HG02981 (cell line): ENCODE measurements around the gene EPN2.

Experiments
- ATAC-seq: cut with Tn5 transposase; IDR thresholded peaks from one replicate; pipeline ENCODE4 v1.9.1; 2021; ENCODE audit warnings: mild to moderate bottlenecking, moderate library complexity; ENCODE audit not compliant: unreplicated experiment

Gene EPN2

GRCh38 chr17:19378416-19379360 is 141.5 kb downstream of the EPN2 start, which contains the start of gene MAPK7:
MAPK7 (plus strand) TSS chr17:19378498; CDS start chr17:19378901, 403 bp downstream.
- ATAC-seq: no peak

GRCh38 chr17:19379361-19380065 is 142.3 kb downstream of the EPN2 start:
- ATAC-seq: no peak

DNA sequence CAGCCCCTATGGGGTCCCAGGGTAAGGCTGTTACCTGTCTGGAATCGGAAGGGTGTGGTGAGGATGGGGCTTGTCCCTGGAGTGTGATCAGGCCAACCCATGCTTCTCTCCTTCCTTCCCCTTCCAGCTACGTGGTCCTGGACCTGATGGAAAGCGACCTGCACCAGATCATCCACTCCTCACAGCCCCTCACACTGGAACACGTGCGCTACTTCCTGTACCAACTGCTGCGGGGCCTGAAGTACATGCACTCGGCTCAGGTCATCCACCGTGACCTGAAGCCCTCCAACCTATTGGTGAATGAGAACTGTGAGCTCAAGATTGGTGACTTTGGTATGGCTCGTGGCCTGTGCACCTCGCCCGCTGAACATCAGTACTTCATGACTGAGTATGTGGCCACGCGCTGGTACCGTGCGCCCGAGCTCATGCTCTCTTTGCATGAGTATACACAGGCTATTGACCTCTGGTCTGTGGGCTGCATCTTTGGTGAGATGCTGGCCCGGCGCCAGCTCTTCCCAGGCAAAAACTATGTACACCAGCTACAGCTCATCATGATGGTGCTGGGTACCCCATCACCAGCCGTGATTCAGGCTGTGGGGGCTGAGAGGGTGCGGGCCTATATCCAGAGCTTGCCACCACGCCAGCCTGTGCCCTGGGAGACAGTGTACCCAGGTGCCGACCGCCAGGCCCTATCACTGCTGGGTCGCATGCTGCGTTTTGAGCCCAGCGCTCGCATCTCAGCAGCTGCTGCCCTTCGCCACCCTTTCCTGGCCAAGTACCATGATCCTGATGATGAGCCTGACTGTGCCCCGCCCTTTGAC is 143.5 kb downstream of the EPN2 start:
- no peak for ATAC-seq

DNA sequence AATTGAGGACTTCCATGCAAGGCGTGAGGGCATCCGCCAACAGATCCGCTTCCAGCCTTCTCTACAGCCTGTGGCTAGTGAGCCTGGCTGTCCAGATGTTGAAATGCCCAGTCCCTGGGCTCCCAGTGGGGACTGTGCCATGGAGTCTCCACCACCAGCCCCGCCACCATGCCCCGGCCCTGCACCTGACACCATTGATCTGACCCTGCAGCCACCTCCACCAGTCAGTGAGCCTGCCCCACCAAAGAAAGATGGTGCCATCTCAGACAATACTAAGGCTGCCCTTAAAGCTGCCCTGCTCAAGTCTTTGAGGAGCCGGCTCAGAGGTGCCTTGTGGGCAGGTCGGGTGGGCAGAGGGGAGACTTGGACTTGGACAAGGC is 144.2 kb downstream of the EPN2 start:
- no peak for ATAC-seq

- no peak for ATAC-seq
Observed at GRCh38 chr17:19381741-19382444, 144.7 kb downstream of the EPN2 start.

- ATAC-seq: no peak
Observed at GRCh38 chr17:19382531-19383444, 145.6 kb downstream of the EPN2 start.

GRCh38 chr17:19383681-19384470 is 146.7 kb downstream of the EPN2 start:
- ATAC-seq: no peak

DNA sequence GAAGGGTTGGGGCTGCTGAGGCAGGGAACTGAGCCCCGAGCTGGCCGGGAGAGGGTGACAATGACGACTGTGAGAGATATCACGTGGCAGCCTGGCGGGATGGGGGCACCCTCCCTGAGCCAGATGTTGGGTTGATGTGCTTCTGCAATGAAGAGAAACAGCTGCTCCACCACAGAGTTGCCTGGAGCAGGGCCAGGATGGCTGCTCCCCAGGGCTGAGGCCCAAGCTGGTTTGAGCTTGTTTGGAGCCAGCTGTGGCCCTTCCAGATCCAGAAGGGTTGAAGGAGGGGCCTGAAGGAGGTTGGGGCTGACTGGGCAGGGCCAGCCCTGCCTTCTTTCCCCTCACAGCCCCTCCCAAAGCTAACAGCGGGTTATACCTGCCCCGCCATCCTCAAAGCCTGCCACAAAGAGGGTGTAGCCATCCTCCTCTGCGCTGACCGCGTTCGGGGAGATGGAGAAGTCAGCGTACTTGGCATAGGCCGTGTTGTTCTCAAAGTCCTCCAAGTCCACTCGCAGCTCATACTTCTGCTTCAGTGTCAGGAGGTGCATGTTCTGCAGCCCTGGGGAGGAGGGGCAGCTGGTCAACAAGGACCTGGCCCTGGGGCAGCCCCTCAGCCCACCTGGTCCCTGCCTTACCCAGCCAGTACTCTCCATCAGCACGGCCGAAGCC is 147.7 kb downstream of the EPN2 start:
- no peak for ATAC-seq

DNA sequence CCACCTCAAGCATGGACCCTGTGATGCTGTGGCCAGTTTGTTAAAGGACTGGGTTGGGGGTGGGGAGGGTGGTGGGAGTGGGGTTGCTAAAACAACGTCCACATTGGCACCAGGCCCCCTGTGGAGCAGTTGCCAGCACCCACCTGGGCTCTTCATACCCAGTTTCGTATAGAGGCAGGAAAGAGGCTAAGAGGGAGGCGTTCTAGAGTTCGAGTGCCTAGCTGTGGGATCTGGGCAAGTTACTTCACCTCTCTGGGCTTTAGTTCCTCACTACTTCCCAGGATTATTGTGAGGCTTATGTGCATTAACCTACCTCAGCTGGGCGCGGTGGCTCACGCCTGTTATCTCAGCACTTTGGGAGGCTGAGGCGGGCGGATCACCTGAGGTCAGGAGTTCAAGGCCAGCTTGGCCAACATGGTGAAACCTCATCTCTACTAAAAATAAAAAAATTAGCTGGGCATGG is 148.4 kb downstream of the EPN2 start:
- no peak for ATAC-seq
